NCI-H2227 (cell line): ENCODE data around the gene C1orf159.
A peak's percentile ranks its signal among the peaks of the same experiment; 100 is the strongest.
"Not testable (repeated sequence)": the region's sequence is repeated elsewhere in the genome, so short reads cannot be mapped to it uniquely, and the experiment has no call there.

Experiments used
- DNase-seq: peaks from one replicate; lab custom pipeline; 2025; ENCODE audit not compliant: unreplicated experiment; lab: John Stamatoyannopoulos, UW

C1orf159 gene

DNA sequence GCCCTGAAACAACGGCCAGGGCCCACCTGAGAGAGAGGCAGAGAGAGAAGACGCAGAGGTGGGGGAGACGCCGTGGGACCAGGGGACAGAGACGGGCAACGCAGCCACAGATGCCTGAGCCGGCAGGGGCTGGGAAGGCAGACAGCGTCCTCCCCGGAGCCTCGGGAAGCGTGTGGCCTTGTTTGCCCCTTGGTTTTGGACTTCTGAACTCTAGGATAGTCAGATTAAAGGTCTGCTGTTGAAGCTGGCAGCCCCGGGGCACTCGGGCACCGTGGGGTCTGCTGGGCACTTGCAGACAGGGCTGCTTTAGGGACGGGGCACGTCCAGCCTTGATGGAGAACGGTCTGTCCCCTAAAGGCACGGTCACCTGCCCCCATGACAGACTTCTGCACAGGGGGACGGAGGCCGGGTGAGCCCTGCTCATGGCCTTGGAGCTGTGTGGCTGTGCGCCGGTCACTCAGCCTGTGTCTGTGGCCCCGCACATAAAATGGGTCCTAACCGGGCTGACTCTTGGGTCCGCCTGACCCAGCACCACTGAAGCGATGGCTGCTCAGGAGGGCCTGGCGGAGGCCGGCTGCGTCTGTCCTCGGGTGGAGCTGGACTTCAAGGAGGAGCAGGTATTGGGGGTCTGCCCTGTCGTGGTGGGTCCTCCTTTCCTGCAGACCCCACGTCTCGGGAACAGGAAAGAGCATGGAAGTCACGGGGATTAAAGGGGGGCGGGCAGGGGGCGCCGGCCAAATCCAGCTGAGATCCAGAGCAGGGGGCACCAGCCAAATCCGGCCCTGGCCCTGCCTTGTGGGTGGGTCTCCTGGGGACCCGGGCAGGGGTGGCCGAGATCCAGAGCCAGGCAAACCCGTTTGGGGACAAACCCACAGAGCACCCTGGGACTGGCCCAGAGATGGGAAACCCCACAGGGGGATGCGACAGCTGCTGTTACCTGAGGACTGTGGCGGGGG is 32.2 kb downstream of the C1orf159 start:
- DNase-seq, result no peak

DNA sequence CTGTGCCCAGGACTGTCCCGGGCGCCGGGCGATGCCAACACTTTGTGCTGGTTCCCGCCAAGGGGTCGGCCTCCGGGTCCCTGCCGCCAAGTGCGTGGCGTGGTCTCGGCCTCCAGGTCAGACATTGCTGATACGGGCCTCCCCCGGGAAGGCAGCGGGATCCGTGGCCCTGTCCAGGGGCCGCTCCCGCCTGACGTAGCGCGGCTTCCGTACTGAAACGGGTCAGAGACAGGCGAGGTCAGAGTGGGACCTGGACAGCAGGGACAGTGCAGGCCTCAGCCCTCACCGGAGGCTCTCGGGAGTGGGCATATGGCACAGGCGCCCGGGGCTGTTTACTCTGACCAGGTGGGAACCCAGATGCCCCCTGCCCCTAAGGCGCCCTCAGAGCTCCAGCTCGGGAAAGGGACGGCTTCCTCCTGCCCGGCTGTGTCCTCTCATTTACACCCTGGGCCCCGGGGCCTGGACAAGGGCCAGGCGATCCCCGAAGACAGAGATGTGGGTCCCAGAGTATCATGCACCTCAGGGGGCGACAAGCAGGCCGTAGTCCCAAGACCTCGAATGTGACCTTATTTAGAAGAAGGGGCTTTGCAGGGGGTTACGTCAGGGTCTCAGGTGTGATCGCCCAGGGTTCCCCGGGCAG is 33.0 kb downstream of the C1orf159 start:
- DNase-seq, result no peak

DNA sequence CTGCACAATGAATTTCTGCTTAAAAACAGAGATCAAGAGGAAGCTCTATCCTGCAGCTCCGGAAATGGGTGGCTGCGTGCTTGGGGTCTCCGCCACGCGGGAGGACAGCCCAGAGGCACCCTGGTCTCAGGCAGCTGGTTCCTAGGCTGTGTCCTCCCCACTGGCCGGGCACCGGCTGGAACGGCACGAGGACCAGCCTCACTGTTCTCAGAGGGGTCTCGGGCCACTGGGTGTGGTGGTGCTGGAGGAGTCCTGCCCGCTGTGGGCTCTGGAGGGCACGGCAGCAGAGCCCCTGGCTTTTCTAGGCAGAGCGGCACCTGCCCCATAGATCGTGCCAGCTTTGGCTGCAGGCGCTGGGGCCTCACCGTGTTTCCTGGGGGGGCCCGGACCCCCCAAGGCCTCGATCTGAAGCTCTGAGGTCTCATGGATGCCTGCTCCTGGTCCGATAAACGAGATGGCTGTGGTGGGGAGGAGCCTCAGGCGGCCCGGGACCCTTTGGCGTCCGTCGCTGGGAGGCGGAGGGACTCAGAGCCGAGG is 33.6 kb downstream of the C1orf159 start:
- DNase-seq, result no peak

DNA sequence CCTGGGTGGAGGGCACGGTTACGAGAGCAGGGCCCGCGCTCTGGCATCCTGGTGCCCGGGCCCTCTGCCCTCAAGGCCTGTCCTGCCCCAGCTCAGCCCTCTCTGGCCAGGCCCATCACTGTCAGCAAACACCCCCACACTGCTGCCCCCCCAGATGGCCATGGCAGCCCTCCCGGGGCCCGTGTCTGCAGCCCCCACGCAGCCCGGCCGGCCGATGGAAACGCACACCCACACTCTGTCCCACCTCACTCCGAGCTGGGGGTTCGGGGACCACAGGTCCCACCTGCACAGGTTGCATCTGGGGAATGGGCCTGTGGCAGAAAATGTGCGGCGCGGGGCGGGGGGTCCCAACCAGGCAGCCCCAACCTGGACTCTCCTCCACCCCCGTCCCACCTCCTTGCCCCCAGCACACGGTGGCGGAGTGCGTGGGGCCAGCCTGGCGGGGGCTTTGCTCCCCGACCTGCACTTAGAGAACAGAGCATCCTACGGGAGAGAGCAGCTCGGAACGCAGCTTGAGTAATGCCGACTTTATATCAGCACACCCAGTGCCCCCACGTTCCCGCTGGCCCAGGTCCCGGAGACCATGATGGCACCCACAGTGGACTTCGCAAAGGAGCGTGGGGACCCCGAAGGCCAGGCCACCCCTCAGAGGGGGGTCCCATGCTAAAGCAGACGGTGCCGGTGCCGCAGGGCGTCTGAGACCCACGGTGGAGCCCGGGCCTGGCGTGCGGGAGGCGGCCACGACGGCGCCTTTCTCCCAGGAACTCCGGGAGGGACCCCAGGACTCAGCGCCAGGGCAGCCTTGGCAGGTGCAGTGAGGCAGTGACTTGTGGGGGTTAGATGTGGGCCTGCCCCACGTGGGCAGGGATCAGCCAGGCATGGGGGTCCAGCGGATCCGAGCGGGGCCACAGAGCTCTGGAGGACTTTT is 34.3 kb downstream of the C1orf159 start:
- DNase-seq, result no peak

GRCh38 chr1:1080951-1081310 is 35.0 kb downstream of the C1orf159 start:
- peak; percentile 35 for DNase-seq

GRCh38 chr1:1080122-1080757 is 35.6 kb downstream of the C1orf159 start:
- DNase-seq, result peak; percentile 83

DNA sequence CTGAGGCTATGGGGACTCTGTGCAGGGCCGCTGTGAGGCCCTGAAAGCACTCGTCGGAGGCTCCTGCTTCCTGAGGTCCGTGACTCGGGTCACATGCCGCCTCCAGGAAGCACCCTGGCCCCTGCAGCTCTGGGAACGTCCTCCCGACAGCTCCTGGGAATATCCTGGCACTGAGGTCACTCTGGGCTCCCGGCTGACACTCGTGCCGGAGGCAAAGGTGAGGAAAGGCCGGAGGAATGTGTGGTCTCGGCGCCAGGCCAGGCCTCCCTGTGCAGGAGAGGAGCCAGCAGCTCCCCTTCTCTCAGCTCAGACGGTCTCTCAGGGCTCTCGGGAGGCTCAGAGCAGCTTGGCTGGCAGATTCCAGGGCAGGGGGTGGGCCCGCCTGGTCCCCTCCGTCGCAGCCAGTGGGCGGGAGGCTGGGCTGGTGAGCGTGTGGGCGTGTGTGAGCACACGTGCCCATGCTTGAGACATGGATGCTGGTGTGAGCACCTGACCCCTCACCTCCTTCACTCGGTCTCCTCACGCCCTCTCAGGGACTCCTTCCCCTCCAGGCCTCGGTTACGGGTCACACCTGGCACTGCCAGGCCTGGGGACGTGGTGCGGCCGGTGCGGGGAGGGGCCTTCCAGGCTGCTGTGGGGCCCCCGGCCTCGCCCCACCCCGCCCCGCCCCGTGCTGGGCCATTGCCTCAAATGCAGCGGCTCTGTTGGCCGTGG is 36.3 kb downstream of the C1orf159 start:
- DNase-seq, result peak; percentile 86

GRCh38 chr1:1077396-1077795 is 38.5 kb downstream of the C1orf159 start:
- DNase-seq, result not testable (repeated sequence)

GRCh38 chr1:1075148-1075935 is 40.5 kb downstream of the C1orf159 start:
- no peak for DNase-seq

GRCh38 chr1:1074631-1075147 is 41.2 kb downstream of the C1orf159 start:
- DNase-seq, result no peak

DNA sequence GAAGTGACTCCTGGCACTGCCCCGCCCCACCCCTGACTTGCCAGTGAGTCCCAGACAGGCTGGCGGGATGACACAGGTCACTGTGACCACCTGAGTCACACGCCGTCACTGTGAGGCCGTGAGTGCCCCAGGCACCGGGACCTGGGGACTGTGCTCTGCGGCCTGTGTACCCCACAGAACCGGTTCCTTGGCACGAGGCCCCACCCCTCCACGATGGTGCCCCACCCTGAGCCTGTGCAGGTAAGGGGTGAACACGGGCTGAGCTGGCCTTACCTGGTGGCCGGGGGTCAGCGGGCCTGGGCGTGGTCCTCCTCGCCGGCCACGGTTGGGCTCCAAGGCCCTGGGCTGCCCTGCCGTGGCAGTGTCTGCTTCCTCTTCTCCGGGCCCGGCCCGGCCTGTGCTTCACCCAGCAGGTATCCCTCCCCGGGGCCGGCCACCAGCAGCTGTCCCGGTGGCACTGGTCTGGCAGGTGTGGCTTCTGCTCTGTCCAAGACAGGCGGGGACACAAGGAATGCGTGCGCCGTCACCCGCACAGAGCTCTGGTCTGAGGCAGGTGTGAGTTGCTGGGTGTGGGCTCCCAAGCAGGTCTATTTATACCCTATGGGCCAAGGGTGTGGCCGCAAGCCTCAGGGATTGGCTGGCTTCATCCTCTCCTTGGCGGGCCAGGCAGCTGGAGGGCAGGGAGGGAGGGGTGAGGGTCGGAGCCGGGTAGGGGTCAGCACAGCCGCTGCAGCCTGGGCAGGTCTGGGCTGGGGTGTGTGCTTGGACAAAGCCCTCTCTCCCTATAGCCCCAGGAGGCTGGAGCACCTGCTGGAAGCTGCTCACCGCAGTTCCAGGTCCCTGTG is 41.9 kb downstream of the C1orf159 start, which contains the start of gene RNF223:
Gene RNF223, minus strand, starts transcription at position 564 of the 845 bp plus-strand sequence. CDS start 1,740 bp downstream, outside the sequence.
- no peak for DNase-seq

- no peak for DNase-seq
Observed at GRCh38 chr1:1072849-1073742, 42.8 kb downstream of the C1orf159 start.

- DNase-seq, result no peak
Observed at GRCh38 chr1:1072299-1072848, 43.5 kb downstream of the C1orf159 start.

- DNase-seq, result no peak
Observed at GRCh38 chr1:1071486-1072298, 44.2 kb downstream of the C1orf159 start.
